ENCODE data around the gene NFKBIE.

- no peak for TF ChIP-seq CTCF (IDR thresholded peaks at IDR 0.05)
- no peak for TF ChIP-seq EZH2 (IDR thresholded peaks at IDR 0.05; ENCODE audit: borderline replicate concordance, insufficient read depth, low read depth, low read length, poor library complexity, severe bottlenecking)
Measured at GRCh38 chr6:44249082-44249748, 16.1 kb downstream of the NFKBIE start.
